Measurements from ENCODE around the gene SLC25A25.

SLC25A25 gene

DNA sequence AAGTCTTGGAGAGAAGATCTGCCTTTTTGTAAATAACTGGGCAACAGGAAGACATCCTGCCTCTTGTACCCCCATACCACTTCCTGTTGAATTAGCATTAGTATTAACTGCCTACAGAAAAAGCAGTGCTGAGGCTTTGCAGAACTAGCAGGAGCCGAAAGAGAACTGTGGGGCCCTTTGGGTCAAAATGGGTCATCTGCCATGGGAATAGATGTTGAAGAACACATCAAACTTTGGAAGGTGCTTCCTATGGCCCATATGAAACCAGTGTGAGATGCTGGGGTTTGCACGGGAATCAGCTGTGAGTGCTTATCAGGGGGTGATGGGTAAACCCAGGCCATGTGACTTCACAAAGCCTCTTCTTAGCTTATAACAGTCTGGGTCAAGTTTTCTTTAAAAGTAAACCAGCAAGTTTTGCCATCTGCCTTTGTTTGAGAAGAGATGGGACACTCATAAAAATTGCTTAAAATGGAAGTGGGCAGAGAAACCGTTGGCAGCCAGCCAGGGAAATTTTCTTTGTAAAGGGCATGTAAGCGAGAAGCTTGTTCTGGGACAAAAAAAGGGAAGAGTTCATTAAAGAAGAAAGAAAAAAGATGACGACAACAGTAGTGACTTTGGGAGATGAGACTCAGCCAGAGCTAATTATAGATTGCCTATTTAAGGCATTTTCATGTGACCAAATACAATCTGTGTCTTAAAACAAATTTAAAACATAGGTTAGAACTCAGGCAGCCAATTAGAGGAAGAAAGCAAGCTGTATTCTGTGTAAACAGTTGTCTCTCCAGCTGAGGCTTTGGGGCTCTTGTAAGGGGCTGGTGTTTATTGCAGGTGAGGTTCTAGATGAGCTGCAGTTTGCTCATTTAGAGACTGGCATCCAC lies 4.4 kb downstream of the SLC25A25 start:
- peak; percentile 61 for DNase-seq (ENCODE audit: low spot score)

DNA sequence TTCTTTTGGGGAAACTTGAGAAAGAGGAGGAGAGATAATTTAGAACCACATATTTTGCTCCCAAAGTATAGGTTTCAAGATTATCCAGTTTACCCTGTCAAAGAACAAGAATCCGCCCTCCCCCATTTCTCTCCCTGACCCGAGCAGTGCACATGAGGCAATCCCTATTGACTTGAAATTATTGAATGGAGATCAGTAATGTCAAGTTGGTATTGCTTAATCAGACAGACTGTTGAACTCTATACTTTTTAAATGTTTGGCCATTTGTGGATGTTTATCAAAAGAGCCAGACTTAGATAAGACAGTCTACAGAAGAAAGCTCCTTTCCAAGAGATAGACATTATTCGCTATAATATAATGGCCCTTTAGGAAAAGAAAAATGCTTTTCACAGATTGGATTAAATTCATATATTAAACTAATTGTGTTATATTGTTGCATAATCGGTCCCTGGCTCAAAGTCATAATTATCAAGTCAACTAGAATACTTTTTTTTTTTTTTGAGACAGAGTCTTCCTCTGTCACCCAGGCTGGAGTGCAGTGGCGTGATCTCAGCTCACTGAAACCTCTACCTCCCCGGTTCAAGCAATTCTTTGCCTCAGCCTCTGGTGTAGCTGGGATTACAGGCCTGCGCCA lies 5.3 kb downstream of the SLC25A25 start:
- DNase-seq (ENCODE audit: low spot score) = no peak

DNA sequence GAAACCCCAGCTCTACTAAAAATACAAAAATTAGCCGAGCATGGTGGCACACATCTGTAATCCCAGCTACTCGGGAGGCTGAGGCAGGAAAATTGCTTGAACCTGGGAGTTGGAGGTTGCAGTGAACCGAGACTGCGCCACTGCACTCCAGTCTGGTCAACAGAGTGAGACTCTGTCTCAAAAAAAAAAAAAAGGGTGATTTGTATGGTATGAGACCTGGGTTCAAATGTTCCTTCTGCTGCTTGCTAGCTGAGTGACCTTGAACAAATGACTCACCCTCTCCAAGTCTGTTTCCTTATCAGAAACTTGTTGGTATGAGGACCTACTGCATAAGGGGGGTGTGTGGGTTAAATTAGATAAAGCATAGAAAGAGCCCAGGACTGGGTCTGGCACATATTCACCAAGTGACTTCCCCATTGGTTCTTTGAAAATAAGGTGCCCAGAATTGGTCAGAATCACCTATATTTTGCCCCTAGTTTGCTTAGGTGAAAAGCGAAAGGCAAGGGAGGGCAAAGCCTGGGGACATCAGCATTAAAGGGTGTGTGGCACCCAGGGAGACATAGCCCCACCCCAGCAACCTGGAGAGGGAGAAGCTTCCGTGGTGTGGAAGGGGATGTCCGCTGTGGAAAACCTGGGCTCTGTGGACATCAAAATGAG lies 9.9 kb downstream of the SLC25A25 start:
- no peak for DNase-seq (ENCODE audit: low spot score)

DNA sequence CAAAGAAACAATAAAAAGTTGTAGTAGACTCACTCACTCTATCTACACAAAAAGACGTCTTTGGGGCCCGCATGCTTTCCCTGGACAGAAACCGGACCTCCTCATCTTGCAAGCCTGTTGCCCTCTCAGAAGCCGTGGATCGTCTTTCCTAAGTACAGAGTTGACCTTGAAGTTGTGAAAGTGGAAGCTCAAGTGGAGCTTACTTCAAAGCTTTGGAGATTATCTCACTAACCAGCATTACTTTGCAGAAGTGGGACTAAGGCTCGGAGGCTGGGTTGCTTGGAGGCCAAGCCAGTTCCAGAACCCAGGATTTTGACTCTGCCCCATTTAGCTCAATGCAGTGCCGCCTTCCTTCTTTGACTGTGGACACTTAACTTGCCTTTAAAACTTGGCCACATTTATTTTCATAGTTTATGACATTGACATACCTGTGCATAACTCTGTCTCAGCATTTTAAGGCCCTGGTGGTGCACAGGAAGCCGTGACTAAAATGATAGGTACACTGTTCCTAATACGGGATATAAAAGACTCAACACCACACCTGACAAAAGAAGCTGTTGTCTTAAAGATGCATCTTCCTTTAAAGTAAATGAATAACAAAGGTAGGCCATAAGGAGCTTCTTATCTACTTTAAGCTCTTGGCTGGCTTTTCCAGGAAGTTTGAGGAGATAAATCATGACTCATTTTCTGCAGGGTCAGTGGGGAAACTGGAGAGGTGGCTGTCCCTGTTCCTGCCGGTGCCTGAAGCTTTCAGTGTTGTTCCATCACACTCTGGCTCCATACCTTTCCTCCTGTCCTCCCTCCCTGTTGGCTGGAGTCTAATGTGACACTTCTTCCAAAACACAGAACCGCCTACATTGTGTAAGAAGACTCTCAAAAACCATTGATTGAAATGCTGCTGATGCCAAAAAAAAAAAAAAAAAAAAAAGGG lies 10.7 kb downstream of the SLC25A25 start:
- DNase-seq (ENCODE audit: low spot score) = no peak

- DNase-seq (ENCODE audit: low spot score) = no peak
Measured at GRCh38 chr9:128080206-128080605, 12.2 kb downstream of the SLC25A25 start.

GRCh38 chr9:128081056-128081455 lies 13.0 kb downstream of the SLC25A25 start:
- DNase-seq (ENCODE audit: low spot score) = no peak

GRCh38 chr9:128082151-128082550 lies 14.1 kb downstream of the SLC25A25 start:
- DNase-seq (ENCODE audit: low spot score) = no peak

- DNase-seq (ENCODE audit: low spot score) = no peak
Measured at GRCh38 chr9:128084746-128085145, 16.7 kb downstream of the SLC25A25 start.

- no peak for DNase-seq (ENCODE audit: low spot score)
Measured at GRCh38 chr9:128085943-128086342, 17.9 kb downstream of the SLC25A25 start.

DNA sequence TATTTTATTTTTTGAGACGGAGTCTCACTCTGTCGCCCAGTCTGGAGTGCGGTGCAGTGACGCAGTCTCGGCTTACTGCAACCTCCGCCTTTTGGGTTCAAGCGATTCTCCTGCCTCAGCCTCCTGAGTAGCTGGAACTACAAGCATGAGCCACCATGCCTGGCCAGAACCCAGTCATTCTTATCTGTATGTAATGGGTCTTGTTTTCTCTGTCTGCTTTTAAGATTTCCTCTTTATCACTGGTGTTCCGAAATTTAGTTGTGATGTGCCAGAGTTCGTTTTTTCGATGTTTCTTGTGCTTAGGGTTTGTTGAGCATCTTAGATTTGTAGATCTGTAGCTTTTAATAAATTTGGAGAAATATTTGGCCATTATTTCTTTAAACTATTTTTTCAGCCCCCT lies 19.2 kb downstream of the SLC25A25 start:
- no peak for DNase-seq (ENCODE audit: low spot score)

- DNase-seq (ENCODE audit: low spot score) = no peak
Measured at GRCh38 chr9:128088253-128088945, 20.4 kb downstream of the SLC25A25 start.

- no peak for DNase-seq (ENCODE audit: low spot score)
Measured at GRCh38 chr9:128089299-128089698, 21.3 kb downstream of the SLC25A25 start.

GRCh38 chr9:128091144-128091543 lies 23.1 kb downstream of the SLC25A25 start:
- no peak for DNase-seq (ENCODE audit: low spot score)

DNA sequence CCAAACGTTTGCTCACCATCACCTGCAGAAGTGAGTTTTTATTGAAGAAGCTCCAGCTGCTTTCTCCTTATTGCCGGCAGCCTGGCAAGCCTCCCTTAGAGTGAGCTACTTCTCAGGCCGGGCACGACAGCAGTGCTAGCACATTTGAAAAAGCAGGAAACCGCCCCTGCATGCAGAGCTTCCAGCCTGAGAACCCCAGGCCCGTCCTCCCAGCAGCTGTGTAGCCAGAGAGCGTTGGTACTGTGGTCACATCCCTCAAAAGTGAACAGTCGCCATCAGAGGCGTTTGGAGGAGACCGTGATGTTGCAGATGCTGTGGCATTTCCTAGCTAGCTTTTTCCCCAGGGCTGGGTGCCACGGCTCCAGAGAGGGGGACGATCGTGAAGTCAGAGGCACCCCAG lies 23.5 kb downstream of the SLC25A25 start:
- no peak for DNase-seq (ENCODE audit: low spot score)

DNA sequence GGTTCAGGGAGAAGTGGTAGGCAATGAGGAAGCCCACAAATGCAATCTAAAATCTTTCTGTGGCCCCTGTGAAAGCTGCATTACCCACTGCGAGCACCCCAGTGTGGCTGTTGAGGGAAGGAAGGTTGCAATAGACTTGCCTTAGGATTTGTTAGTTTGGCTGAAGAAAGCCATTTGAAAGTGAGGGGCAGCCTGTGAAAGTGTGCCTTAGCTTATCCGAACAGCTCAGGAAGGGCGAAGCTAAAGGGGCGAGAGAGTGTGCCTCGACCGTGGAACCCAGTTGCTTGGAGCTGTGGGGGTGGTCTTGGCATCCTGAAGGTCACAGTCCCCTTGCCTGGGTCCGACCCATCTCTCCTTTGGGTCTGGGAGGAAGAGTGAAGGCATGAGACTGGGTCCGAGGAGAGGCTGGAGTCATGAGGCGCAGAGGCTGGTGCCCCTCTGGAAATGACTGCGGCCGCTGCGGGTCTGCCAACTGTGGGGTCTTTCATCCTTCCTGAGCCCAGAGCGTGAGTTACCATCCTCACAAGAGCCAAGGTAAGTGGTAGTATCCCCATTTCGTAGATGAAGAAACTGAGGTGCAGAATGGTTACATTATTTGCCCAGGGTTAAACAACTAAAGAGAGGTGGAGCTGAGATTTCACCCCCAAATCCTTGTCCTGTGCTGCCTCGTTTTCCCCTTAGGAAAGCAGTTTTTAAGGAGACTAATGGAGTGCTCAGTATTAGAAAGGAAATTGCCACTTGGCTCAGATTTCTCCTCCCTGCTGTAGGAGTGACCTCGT lies 24.4 kb downstream of the SLC25A25 start:
- no peak for DNase-seq (ENCODE audit: low spot score)

DNA sequence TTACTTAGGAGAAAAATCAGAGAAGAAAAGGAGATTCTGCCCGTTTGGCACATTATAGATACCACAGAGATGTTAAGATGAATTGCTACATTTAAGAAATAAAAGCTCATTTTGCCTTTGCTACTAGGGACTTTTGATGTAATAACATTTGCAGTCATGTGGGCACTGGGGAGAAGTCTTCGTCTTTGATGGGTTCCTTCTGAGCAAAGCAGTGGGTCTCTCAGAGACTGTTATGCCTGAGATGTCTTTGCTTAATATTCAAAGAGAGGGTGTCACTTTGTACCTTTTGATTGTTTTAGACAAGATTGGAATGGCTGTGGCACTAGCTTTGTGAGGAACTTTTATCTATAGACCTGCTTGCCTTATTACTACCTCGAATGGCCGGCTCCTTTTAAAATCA lies 25.0 kb downstream of the SLC25A25 start:
- no peak for DNase-seq (ENCODE audit: low spot score)

GRCh38 chr9:128094166-128094949 lies 26.3 kb downstream of the SLC25A25 start:
- peak; percentile 83 for DNase-seq (ENCODE audit: low spot score)

DNA sequence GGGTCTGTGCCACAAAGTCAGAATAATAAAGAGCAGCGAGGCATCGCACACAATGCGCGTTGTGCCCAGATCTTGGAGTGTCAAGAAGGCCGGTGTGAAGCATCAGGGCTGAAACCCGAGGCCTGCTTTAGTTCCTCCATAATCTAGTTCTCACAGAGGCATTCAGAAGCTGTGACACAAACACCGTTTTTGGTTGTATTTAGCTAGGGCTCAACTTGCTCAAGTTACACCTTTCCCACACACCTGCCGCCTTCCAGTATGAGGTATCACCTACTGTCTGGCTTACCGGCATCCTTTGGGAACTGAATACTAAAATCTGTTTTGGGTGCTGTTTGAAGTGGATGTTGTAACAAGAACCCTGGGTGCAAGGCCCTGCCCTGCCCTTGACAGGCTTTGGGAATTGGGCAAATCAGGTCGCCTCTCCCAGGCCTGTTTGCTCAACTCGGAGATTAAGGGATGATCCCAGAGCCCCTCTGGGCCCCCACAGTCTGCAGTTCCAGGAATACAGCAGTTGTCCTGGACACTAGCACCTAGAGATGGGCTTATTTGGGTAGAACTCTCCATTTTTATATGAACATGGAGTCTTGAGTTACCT lies 27.0 kb downstream of the SLC25A25 start:
- DNase-seq (ENCODE audit: low spot score) = no peak

Measured in CD4-positive, alpha-beta T cell treated with Interleukin-15 for 4 hours (primary cell).